DND-41 (cell line): ENCODE data around the gene C10orf88.

ENCODE experiments used
- CTCF ChIP-seq: IDR thresholded peaks from 2 replicates; pipeline ENCODE4 v1.5.1; 2012; ENCODE audit warnings: borderline replicate concordance, low read length, moderate library complexity, mild to moderate bottlenecking; ENCODE audit not compliant: poor library complexity, severe bottlenecking; ENCODE audit errors: extremely low read depth
- EZH2 ChIP-seq: IDR thresholded peaks from 3 replicates; pipeline ENCODE4 v1.6.1; 2012; ENCODE audit warnings: borderline replicate concordance, low read depth, mild to moderate bottlenecking, moderate library complexity, low read length, inconsistent platforms; ENCODE audit not compliant: severe bottlenecking

DNA sequence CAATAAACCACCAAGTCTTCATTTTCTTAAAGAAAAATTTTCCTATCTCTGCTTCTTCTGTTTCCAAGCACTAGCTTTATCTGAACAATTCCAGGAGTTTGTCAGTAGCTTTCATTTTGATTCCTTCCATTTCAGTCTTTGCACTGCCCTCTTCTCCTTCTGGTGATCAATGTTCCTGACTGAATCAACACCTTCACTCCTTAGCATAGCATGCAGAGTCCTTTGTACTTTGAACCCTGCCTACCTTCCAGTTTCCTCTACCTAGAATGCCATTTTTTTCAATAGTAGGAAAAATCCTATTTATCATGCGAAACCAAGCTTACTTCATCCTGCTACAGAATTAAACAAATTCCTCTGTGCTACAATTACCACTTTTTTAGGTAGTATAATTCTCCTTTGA, 1.9 kb upstream of the C10orf88 start:
- no peak for TF ChIP-seq EZH2
- TF ChIP-seq CTCF, result no peak
